Measurements from ENCODE around the gene MRPL37. TPM values are rescaled to one million over a fixed set of nuclear protein-coding genes. Genes with fewer than 3 reads are reported as not detected.

The MRPL37 gene
- total and polyA plus RNA-seq, 2 of the 4 experiments (the other 2 are of a cell fraction): 42.8 to 132 TPM

- TF ChIP-seq RCOR1 (IDR thresholded peaks at IDR 0.05; ENCODE audit: insufficient replicate concordance, low read length) (no peak), POLR2A (IDR thresholded peaks at IDR 0.05; ENCODE audit: low read depth, low read length) (no peak), MAFK (IDR thresholded peaks at IDR 0.05; ENCODE audit: low read depth, low read length) (no peak), SMC3 (IDR thresholded peaks at IDR 0.05; ENCODE audit: low read depth, low read length) (no peak), BHLHE40 (IDR thresholded peaks at IDR 0.05; ENCODE audit: low read depth, low read length) (no peak), CTCF (conservative IDR thresholded peaks at IDR 0.05; ENCODE audit: low read depth, low read length) (no peak), NFE2L2 (IDR thresholded peaks at IDR 0.05; ENCODE audit: low read depth, low read length) (no peak), MAZ (IDR thresholded peaks at IDR 0.05; ENCODE audit: borderline replicate concordance, low read depth, low read length) (no peak), MXI1 (IDR thresholded peaks at IDR 0.05; ENCODE audit: borderline replicate concordance, low read depth, low read length) (no peak), RFX5 (IDR thresholded peaks at IDR 0.05; ENCODE audit: low read depth, low read length) (no peak), RAD21 (IDR thresholded peaks at IDR 0.05; ENCODE audit: low read length) (no peak), ELK1 (IDR thresholded peaks at IDR 0.05; ENCODE audit: borderline replicate concordance, low read depth, low read length) (no peak), CEBPB (IDR thresholded peaks at IDR 0.05; ENCODE audit: low read depth, low read length) (no peak), USF2 (IDR thresholded peaks at IDR 0.05; ENCODE audit: low read depth, low read length) (no peak), FOS (IDR thresholded peaks at IDR 0.05; ENCODE audit: low read depth, low read length) (no peak), CHD1 (IDR thresholded peaks at IDR 0.05; ENCODE audit: low read depth, low read length) (no peak)
- H3K4me1 ChIP-seq (ENCODE audit: control insufficient read depth, insufficient read depth, low read length): peaks cover 3% of the 10 kb centered on the region
- BruUV-seq (replicated peaks): no TSS peak
- H3K4me2 ChIP-seq (ENCODE audit: low read depth, low read length): no peak overlapping the region
- no peak overlapping the region for H4K8ac ChIP-seq (ENCODE audit: low read depth in 2 of 2, low read length in 2 of 2)
- no peak overlapping the region for H3K14ac ChIP-seq (replicated peaks; ENCODE audit: low read depth, low read length)
- ChIA-PET POLR2A (ENCODE audit: unreplicated experiment) (no interaction called here), CTCF (no interaction called here)
- no peaks in the 10 kb centered on the region for H3K79me1 ChIP-seq (ENCODE audit: low read depth in 1 of 2, low read length in 2 of 2)
- H3K4me3 ChIP-seq (ENCODE audit: insufficient read depth, low read depth, low read length): no peak overlapping the region
- in situ Hi-C loops (cut with MboI; ENCODE audit: low sequenced_read_pairs): no loop called here
- no peak overlapping the region for H4K91ac ChIP-seq (ENCODE audit: insufficient read depth, low read depth, low read length)
- no peak overlapping the region for H4K5ac ChIP-seq (ENCODE audit: low read depth, low read length)
- no peak for DNase-seq
- H2AK9ac ChIP-seq (replicated peaks; ENCODE audit: low read depth, low read length, poor library complexity): no peak overlapping the region
- no peak overlapping the region for H2BK20ac ChIP-seq (ENCODE audit: low read depth, low read length)
- H3K27me3 ChIP-seq (ENCODE audit: control insufficient read depth, insufficient read depth, low read length): peaks cover 8% of the 10 kb centered on the region; the same call in 1 of the 2 replicates
- no peak overlapping the region for H3K9ac ChIP-seq (ENCODE audit: low read depth, low read length)
- dilution Hi-C loops (cut with HindIII; ENCODE audit: low sequenced_read_pairs, unreplicated experiment): no loop called here
- intact Hi-C loops (cut with micrococcal nuclease): no loop called here
- no peak overlapping the region for H2BK120ac ChIP-seq (ENCODE audit: low read depth, low read length)
- H2BK15ac ChIP-seq (ENCODE audit: low read depth, low read length): no peak overlapping the region
- no peaks in the 10 kb centered on the region for H3K9me3 ChIP-seq (ENCODE audit: control insufficient read depth, insufficient read depth, low read length)
- no peak overlapping the region for H3K27ac ChIP-seq (ENCODE audit: insufficient read depth, low read length)
- H3K9me1 ChIP-seq (ENCODE audit: insufficient read depth, low read length): peaks cover 8% of the 10 kb centered on the region; the same call in 1 of the 2 replicates
- H2AFZ ChIP-seq (replicated peaks; ENCODE audit: low read length, poor library complexity): no peak overlapping the region
- H3K4ac ChIP-seq (ENCODE audit: low read depth, low read length): no peak overlapping the region
- H2AK5ac ChIP-seq (ENCODE audit: low read depth, low read length): no peak overlapping the region
- WGBS, 2 experiments (ENCODE audit: extremely low coverage in 2 of 2, insufficient read length in 1 of 2): no CpG with 5 or more reads among the region's 3 CpGs
- ATAC-seq (ENCODE audit: low read depth): no peak
- H3K56ac ChIP-seq (ENCODE audit: extremely low read depth, insufficient read depth, low read length): no peak overlapping the region
- no peaks in the 10 kb centered on the region for H3K36me3 ChIP-seq (ENCODE audit: control insufficient read depth, insufficient read depth, low read length)
- no peak overlapping the region for H3K18ac ChIP-seq (ENCODE audit: low read depth, low read length)
- no peak overlapping the region for H2BK5ac ChIP-seq (ENCODE audit: low read depth, low read length, poor library complexity, severe bottlenecking)
- no peak overlapping the region for H3K23ac ChIP-seq (ENCODE audit: low read depth, low read length)
- no peaks in the 10 kb centered on the region for H4K20me1 ChIP-seq (ENCODE audit: insufficient read depth, low read length)
Observed at GRCh38 chr1:54163051-54163450, 36.9 kb upstream of the MRPL37 start.

Measured in IMR-90 (cell line).